HG03439 (cell line): ENCODE measurements around the gene SLC12A8.
"Not testable (repeated sequence)": the region's sequence is repeated elsewhere in the genome, so short reads cannot be mapped to it uniquely, and the experiment has no call there.

Experiments used
- ATAC-seq: cut with Tn5 transposase; IDR thresholded peaks from one replicate; pipeline ENCODE4 v1.9.1; 2021; ENCODE audit warnings: mild to moderate bottlenecking, moderate library complexity; ENCODE audit not compliant: unreplicated experiment

SLC12A8 gene

GRCh38 chr3:125083776-125084175, 128.8 kb downstream of the SLC12A8 start:
- no peak for ATAC-seq

- not testable (repeated sequence) for ATAC-seq
These were observed 130.2 kb downstream of the SLC12A8 start for GRCh38 chr3:125082339-125082738.

- ATAC-seq: no peak
These were observed 132.5 kb downstream of the SLC12A8 start for GRCh38 chr3:125080077-125080476.

- no peak for ATAC-seq
These were observed 132.9 kb downstream of the SLC12A8 start for GRCh38 chr3:125079675-125080045.

- ATAC-seq: no peak
These were observed 133.4 kb downstream of the SLC12A8 start for GRCh38 chr3:125078951-125079674.

- no peak for ATAC-seq
These were observed 134.7 kb downstream of the SLC12A8 start for GRCh38 chr3:125077864-125078263.

GRCh38 chr3:125076464-125076863, 136.1 kb downstream of the SLC12A8 start:
- no peak for ATAC-seq

- no peak for ATAC-seq
These were observed 136.8 kb downstream of the SLC12A8 start for GRCh38 chr3:125075738-125076137.

- ATAC-seq: no peak
These were observed 139.1 kb downstream of the SLC12A8 start for GRCh38 chr3:125073390-125073905.

- no peak for ATAC-seq
These were observed 139.7 kb downstream of the SLC12A8 start for GRCh38 chr3:125072749-125073389.

- no peak for ATAC-seq
These were observed 140.2 kb downstream of the SLC12A8 start for GRCh38 chr3:125072301-125072700.

GRCh38 chr3:125069968-125070745, 142.4 kb downstream of the SLC12A8 start:
- ATAC-seq: no peak

GRCh38 chr3:125069452-125069851, 143.1 kb downstream of the SLC12A8 start:
- ATAC-seq: no peak

- no peak for ATAC-seq
These were observed 144.3 kb downstream of the SLC12A8 start for GRCh38 chr3:125068265-125068664.

- no peak for ATAC-seq
These were observed 145.3 kb downstream of the SLC12A8 start for GRCh38 chr3:125067225-125067624.

GRCh38 chr3:125062904-125063618, 149.5 kb downstream of the SLC12A8 start:
- ATAC-seq: no peak

GRCh38 chr3:125061646-125062045, 150.9 kb downstream of the SLC12A8 start:
- ATAC-seq: no peak

GRCh38 chr3:125061170-125061569, 151.4 kb downstream of the SLC12A8 start:
- ATAC-seq: no peak

- ATAC-seq: no peak
These were observed 152.9 kb downstream of the SLC12A8 start for GRCh38 chr3:125059488-125060245.

GRCh38 chr3:125058959-125059358, 153.6 kb downstream of the SLC12A8 start:
- no peak for ATAC-seq
